GM18873 (cell line): ENCODE results near the gene BACH2.
"Not testable (repeated sequence)": the region's sequence is repeated elsewhere in the genome, so short reads cannot be mapped to it uniquely, and the experiment has no call there.

ENCODE experiments used
- ATAC-seq: cut with Tn5 transposase; IDR thresholded peaks from one replicate; pipeline ENCODE4 v1.9.1; 2021; ENCODE audit warnings: mild to moderate bottlenecking, moderate library complexity, moderate number of reproducible peaks; ENCODE audit not compliant: unreplicated experiment, low FRiP score

The BACH2 gene

DNA sequence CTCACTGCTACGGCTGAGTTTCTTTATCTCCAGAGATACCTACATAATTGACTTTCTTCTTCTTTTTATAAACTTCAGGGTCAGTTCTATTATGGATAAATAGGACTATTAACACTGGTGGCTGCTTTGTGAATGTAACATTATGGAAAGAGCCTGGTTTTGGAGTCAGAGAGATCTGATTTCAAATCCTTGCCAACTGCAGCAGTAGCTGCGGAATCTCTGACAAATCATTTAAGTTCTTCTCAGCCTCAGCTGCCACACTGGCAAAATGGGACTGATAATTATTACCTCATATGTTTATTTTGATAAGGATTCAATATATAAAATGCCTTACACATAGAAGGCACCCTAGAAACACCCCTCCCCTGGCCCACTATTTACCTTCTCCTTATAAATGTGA lies 160.5 kb downstream of the BACH2 start:
- no peak for ATAC-seq

DNA sequence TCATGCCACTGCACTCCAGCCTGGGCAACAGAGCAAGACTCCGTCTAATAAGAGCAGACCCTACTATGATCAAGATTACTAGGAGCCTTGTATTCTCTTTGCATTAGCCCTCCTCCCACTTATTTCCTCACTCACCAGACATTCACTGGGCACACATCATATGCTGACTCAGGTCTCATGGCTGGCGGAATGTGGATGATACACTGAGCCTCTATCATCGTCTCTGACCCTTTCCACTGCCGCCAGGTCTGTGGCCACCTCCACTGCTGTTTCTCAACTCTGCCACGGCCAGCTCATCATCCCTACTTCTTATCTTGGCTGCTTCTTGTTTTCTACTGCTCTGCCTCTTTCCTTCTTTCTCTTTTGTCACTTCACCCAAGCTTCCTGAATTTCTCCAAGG lies 161.0 kb downstream of the BACH2 start:
- no peak for ATAC-seq

DNA sequence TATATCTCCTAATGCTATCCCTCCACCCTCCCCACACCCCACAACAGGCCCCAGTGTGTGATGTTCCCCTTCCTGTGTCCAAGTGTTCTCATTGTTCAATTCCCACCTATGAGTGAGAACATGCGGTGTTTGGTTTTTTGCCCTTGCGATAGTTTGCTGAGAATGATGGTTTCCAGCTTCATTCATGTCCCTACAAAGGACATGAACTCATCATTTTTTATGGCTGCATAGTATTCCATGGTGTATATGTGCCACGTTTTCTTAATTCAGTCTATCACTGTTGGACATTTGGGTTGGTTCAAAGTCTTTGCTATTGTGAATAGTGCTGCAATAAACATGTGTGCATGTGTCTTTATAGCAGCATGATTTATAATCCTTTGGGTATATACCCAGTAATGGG lies 163.0 kb downstream of the BACH2 start:
- not testable (repeated sequence) for ATAC-seq

DNA sequence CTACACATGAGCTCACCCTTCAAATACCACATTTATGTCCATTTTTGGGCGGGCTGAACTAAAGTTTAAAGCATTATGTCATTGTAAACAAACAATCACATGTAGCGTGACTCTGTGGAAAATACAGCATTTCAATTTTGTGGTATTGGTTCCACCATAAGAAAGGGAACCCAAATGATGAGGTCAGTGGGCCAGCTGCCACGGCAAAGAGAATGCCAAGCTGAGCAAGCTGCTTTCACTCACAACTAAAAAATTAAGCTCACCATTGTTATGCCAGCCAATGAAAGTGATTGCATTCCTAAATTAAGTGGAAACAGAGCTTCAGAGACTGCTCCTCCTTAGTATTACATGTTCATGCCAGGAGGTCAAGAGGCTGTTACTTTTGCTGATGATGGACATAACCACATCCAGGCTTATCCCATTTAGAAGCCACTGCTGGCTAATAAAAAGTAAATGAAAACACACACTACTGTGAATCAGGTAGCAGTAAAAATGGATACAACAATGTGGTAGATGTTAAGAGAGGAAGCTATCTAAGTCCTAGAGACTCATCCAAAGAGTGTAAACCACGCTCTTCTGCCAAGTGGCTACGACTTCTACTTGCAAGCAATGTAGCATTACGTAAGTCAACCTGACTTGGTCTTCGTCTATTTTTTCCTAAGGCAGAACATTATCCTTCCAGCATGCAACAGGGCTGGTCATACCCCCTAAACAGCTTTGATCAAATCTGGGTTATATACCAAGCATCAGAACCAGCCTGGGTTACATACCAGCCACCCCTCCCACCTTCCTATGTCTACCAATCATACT lies 164.8 kb downstream of the BACH2 start:
- ATAC-seq, result no peak

DNA sequence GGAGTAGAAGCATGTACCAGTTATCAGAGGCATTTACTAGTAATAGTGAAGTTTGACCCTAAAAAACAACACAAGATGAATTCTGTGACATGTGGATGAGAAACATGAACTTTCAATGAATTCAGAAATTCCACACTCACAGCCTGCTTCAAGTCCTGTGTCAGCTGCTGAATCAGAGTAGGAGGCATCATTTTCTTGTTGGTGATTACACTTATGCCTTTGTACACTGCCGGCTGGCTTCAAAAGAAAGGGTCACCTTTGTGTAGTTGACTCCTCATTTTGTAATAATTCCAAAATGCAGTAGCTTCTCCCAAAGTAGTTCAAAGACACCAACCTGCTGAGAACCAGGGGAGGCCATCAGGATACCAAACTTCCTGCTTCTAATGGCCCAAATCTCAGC lies 165.5 kb downstream of the BACH2 start:
- no peak for ATAC-seq

DNA sequence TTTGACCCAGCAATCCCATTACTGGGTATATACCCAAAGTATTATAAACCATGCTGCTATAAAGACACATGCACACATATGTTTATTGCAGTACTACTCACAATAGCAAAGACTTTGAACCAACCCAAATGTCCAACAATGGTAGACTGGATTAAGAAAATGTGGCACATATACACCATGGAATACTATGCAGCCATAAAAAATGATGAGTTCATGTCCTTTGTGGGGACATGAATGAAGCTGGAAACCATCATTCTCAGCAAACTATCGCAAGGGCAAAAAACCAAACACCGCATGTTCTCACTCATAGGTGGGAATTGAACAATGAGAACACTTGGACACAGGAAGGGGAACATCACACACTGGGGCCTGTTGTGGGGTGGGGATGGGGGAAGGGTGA lies 168.0 kb downstream of the BACH2 start:
- ATAC-seq, result not testable (repeated sequence)

DNA sequence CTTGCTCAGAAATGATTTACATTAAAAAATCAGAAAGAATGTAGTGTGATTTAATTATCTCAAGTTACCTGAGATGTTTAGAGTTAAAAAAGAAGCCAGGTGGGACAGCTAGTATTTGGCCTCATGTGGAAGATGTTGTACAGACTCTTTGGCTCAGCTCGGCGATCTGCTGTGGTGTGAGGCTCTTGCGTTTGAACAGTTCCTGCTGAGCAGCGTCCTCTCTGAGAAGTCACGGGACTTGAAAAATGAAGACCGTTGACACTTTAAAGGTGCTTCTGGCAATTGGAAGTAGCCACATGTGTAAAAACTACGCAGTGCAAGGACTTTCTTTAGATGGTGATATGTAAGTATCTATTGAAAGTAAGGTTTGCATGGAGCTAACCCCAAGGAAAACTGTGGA lies 169.0 kb downstream of the BACH2 start:
- no peak for ATAC-seq

DNA sequence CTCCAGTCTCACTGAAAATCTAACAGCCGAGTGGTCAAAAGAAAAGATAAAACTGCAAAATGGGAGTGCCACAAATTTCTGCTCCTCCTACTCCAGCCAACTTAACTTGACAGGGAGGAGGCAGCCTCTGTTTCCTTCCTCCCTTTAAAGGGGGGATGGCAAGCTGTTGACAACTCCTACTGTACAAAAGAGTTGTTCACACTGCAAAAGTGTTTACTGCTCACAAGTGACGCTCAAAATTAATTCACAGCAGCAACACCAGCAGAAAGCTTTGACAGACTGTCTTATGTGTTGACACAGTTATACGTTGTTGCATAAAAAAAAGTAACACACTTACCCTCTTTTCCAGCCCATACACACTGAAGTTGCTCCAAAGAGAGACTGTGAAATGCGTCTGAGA lies 169.8 kb downstream of the BACH2 start:
- no peak for ATAC-seq

DNA sequence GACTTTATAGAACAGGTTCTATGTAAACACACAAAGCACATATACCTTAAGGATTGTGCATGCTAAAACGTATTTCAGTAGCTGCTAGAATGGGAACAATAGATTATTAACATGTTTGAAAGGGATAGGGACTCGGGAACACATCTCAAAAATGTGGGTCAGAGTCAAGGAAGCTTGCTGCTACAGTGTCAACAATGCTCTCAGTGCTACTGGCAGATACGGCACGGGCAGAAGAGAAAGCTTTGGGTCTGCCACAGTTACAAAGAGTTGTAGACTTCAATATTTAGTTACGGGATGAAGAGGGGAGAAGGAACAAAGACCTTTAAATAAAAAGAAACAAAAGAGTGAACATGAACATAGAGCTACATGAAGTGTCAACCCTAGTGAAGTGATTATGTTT lies 170.5 kb downstream of the BACH2 start:
- ATAC-seq, result no peak

DNA sequence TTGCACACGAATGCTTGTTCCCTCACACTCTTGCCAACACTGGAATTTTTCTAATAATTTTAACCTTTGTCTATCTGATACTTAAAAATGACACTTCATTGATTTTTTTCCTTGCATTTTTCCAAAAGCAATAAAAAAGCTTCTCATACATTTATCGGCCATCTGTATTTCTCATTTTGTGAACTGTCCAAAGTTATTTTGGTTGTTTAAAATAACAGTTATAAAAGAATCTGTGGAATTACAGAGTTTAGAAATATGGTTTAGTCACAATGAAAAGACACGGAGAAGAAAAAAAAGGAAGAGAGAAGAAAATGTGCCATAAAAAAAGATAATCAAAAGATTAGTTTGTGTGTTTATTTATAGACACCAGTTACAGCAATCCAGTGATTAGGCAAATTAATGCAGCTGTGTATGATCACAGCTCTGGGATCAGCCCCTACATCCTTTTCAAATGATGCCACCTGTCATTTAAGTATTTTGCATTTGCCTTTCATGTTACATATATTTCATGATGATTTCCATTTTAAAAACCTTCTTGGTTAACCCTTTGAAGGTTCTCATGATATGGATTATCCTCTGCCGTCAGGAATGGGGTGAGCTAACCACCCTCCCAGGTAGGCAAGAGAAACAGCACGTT lies 171.7 kb downstream of the BACH2 start:
- no peak for ATAC-seq

DNA sequence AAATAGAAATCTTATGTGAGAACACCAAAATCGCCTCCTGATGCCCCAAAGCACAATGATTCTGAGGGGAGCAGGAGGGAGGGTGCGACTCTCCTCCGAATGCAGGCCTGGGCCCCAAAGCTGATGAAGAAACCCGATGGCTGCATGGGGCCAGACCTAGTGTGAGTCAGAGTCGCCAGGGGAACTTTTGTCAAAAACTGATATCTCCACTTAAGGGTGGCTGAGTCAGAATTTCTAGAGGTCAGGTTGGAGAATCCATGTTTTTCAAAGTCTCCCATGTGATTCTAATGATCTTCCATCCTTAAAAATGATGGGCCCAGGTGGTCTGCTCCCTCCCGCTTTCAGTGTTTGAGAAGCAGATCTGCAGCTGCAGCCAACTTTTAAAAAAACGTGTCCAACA lies 172.8 kb downstream of the BACH2 start:
- no peak for ATAC-seq

DNA sequence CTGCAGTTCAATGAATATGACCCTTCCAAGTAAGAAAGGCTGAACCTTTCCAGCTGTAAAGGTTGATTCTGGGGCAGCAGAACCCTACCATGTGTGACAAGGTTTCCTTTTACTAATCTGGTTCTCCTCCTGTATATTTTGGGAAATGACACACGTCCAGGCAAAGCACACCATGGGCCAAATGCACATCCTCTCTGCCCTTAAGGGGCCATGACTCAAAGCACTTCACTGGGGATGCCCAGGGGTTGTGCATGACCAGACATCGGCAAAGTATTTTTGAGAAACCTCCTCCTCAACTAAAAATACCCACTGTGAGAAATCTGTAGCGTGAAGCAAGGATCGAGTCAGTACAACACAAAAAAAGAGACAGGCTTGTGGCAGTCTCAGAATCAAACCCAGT lies 174.7 kb downstream of the BACH2 start:
- ATAC-seq, result no peak

DNA sequence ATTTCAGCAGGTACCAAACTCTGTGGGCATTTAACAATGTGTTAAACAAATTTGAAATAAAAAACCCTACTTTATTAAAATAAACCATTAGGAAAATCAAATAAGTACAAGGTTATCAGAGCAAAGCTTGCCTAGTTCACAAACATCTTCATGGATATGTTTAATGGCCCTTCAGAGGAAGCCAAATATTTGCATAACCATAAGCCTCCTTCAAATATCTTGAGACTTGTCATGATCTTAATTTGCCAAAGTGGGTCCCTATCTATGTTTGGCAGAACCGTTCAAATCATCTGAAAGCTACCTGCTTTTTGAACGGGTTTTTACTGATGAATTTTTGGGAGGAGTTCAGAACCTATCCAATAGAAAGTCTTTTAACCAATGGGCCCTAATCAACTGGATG lies 176.3 kb downstream of the BACH2 start:
- ATAC-seq, result no peak

DNA sequence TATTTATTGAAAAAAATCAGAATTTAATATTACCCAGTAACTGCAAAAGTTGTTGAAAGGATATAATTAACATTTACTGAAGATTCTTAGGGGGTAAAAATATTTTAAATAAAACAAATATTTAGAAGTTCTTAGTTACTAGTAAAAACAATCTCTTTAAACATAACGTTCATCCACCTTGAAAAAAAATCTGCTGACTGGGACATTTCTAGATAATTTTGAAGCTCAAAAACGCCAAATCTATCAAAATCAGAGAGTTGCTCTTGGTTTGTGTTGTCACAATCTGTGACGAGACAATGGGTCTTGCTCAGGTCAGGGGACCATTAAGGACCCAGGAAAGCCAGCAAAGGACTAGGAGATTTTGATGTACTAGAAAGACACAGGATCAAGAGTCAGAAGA lies 177.0 kb downstream of the BACH2 start:
- ATAC-seq, result no peak

DNA sequence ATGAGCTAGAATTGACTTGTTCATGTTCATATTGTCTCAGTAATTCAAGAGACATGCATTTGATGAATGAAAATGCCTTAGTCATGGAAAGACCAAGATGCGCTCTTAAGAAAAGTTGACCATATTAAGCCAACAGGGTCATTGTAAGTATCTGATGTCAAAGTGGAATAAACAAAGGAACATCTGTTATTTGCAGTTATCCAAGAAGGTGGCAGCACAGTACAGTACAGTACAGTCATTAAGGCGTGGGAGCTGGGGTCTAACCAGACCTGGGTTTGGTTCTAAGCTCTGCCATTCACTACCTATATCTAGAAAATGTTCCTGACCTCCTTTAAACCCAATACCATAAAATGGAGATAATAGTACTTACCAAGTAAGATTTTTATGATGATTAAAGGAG lies 178.1 kb downstream of the BACH2 start:
- ATAC-seq, result no peak

DNA sequence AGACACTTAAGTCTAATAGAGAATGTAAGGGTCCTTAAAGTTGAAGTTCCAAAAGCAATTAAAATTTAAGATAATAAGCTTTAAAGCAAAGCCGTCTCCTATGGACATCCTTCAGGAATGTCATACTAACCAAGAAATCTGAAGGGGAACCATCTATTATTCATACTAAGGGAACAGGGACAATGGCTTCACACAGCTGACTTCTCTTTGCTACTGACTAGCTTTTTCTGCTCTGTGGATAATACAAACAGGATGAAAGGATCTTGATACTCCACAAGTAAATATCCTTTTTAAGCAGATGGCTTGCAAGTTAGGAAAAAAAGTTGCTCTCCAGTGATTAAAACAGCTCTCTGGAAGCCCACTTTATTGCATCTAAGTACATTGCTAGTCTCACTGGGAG lies 178.6 kb downstream of the BACH2 start:
- no peak for ATAC-seq

DNA sequence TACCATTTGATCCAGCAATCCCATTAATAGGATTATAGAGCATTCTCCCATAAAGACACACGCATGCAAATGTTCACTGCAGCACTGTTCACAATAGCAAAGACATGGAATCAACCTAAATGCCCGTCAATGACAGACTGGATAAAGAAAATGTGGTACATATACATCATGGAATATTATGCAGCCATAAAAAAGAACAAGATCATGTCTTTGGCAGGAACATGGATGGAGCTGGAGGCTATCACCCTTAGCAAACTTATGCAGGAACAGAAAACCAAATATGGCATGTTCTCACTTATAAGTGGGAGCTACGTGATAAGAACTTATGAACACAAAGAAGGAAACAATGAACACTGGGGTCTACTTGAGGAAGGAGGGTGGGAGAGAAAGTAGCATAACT lies 180.5 kb downstream of the BACH2 start:
- ATAC-seq, result not testable (repeated sequence)

DNA sequence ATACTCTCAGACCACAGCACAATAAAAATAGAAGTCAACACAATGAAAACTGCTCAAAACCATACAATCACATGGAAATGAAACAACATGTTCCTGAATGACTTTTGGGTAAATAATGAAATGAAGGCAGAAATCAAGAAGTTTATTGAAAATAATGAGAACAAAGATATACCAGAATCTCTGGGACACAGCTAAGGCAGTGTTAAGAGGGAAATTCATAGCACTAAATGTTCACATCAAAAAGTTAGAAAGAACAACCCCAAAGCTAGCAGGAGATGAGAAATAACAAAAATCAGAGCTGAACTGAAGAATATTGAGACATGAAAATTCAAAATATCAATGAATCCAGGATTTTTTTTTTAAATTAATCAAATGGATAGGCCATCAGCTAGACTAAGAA lies 183.3 kb downstream of the BACH2 start:
- ATAC-seq, result no peak

DNA sequence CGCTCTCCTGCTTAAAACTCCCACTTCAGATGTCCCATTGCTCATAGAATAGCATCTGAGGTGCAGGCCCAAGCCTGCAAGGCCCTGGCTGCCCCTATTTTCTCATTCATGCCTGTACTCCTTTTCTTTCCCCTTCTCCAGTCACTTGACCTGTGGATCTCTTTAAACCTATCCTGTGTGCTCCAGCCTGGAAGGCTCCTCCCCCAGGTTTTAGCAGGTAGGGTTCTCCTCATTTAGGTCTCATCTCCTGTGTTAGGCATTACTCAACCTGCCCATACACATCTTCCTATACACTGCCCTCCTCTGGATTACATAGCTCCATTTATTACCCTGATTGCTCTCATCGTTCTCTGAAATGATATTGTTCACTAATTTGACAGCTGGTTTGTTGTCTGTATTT lies 185.3 kb downstream of the BACH2 start:
- ATAC-seq, result no peak

DNA sequence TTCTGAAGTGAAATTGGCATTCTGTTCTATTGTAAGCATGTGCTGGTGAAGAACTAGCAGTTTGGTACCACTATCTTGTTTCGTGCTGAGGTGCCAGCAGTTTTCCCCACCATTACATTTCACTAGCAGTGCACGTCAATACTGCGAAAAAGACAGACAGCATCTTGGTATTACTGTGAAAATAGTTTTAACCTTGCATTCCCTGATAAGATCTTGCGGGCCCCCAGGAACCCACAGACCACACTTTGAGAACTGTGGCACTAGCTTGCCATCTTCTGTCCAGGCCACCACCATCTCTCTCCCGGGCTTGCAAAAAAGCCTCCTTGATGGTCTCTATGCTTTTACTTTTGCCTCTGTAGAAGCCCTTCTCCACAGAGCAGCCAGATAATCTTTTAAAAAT lies 185.7 kb downstream of the BACH2 start:
- ATAC-seq, result no peak

DNA sequence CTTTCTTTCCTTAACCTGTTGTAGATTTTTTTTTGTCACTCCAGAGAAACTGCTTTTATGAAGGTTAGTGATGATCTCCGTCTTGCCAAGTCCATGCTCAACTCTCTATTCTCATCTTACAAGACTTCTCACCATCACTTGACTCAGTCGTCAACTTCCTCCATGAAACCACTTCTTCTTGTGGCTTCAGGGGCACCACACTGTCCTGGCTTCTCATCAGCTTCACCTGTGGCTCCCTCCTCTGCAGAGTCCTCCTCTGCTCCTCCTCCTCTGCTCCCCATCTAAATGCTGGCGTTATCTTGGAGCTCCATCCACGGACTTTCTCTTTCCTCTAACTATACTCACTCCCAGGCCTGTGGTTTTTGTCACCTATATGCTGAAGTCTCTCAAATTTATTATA lies 187.5 kb downstream of the BACH2 start:
- ATAC-seq, result no peak

DNA sequence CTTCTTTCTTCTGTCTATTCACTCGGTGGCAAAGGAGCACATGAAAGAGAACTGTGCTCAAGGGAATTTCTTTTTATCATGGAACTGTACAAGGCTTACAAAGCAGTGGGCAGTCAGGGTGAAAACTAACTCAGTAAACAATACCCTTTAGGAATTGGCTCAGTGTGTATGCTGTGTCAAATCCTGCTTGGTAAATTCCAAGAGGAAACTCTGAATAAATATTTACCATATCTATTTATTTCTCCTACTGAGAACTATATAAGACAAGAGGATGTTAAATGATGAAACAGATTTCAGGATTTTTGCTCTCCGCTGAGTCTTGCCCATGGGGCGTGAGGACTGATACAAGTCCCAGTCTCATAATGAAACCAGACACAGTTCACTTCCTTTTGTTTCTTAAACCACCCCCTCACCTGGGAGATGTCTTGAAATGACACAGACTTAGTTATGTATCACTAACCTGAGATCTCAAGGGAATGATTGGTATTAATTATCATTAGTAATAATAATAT lies 188.8 kb downstream of the BACH2 start:
- peak; percentile 97 for ATAC-seq
